ENCODE results near the gene WBP2. TPM values are rescaled to one million over a fixed set of nuclear protein-coding genes. Genes with fewer than 3 reads are reported as not detected.

WBP2 gene
- total and polyA plus RNA-seq, 2 of the 13 experiments (the other 11 are each of a cell fraction or from before 2014, with no cell fraction given): 29.2 to 29.5 TPM

DNA sequence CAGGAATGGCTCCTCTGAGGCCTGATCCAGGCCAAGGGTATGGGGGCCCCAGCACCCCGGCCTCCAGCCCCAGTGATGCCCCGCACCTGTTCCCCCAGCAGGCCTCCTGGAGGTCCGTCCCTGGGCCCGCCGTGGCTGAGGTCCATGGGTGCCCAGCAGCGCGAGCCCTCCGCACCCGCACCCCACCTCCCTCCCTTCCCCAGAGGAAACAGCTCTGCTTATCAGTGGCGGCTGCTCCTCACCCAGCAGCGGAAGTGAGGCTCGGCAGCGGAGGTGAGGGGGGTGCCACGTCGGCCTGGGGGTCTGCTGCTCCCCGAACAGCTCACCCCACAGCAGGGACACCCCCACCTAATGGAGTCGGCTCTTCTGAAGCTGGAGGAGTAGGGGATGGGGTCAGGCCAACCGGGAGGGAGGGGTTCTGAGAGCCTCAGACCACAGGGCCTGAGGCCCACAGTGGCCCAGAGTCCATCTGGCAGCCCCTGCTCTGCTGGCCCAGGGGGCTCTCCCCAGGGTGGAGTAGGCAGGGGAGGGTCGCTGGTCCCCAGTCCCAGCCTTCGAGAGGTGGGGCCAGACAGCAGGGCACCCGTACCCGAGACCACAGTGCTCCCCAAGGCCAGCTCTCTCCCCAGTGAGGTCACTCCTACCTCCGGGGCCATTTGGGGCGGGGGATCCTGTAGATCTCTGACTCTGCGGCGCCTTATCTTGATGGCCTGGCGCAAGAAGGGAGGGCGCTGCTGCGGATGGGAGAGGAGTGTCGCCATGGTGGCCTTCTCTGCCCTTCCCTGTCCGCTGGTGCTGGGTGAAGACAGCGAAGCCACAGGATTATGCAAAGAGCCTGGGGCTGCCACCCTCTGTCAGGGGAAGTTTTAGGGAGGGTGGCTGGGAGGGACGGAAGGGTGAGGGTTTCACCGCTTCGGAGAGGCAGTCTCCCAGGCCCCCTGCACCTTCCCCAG lies 11.3 kb downstream of the WBP2 start, which contains the start of gene UNC13D (continued):
- TF ChIP-seq, protein P1, sequence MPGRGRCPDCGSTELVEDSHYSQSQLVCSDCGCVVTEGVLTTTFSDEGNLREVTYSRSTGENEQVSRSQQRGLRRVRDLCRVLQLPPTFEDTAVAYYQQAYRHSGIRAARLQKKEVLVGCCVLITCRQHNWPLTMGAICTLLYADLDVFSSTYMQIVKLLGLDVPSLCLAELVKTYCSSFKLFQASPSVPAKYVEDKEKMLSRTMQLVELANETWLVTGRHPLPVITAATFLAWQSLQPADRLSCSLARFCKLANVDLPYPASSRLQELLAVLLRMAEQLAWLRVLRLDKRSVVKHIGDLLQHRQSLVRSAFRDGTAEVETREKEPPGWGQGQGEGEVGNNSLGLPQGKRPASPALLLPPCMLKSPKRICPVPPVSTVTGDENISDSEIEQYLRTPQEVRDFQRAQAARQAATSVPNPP (CRISPR knock-in tag; IDR thresholded peaks at IDR 0.05): no peak
- TF ChIP-seq ZNF614 (CRISPR knock-in tag; IDR thresholded peaks at IDR 0.05; ENCODE audit: borderline replicate concordance): peak; percentile 23; the same call in 1 of the 2 replicates
- TF ChIP-seq, protein P2, sequence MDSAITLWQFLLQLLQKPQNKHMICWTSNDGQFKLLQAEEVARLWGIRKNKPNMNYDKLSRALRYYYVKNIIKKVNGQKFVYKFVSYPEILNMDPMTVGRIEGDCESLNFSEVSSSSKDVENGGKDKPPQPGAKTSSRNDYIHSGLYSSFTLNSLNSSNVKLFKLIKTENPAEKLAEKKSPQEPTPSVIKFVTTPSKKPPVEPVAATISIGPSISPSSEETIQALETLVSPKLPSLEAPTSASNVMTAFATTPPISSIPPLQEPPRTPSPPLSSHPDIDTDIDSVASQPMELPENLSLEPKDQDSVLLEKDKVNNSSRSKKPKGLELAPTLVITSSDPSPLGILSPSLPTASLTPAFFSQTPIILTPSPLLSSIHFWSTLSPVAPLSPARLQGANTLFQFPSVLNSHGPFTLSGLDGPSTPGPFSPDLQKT (CRISPR knock-in tag; IDR thresholded peaks at IDR 0.05; ENCODE audit: borderline replicate concordance): no peak
- TF ChIP-seq, protein P3, sequence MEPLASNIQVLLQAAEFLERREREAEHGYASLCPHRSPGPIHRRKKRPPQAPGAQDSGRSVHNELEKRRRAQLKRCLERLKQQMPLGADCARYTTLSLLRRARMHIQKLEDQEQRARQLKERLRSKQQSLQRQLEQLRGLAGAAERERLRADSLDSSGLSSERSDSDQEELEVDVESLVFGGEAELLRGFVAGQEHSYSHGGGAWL (CRISPR knock-in tag; IDR thresholded peaks at IDR 0.05): no peak
- TF ChIP-seq ZSCAN9 (CRISPR knock-in tag; IDR thresholded peaks at IDR 0.05; ENCODE audit: borderline replicate concordance): 0 out of 2 replicates have a peak, but pooled peaks have one; percentile 6
- TF ChIP-seq, protein P4, sequence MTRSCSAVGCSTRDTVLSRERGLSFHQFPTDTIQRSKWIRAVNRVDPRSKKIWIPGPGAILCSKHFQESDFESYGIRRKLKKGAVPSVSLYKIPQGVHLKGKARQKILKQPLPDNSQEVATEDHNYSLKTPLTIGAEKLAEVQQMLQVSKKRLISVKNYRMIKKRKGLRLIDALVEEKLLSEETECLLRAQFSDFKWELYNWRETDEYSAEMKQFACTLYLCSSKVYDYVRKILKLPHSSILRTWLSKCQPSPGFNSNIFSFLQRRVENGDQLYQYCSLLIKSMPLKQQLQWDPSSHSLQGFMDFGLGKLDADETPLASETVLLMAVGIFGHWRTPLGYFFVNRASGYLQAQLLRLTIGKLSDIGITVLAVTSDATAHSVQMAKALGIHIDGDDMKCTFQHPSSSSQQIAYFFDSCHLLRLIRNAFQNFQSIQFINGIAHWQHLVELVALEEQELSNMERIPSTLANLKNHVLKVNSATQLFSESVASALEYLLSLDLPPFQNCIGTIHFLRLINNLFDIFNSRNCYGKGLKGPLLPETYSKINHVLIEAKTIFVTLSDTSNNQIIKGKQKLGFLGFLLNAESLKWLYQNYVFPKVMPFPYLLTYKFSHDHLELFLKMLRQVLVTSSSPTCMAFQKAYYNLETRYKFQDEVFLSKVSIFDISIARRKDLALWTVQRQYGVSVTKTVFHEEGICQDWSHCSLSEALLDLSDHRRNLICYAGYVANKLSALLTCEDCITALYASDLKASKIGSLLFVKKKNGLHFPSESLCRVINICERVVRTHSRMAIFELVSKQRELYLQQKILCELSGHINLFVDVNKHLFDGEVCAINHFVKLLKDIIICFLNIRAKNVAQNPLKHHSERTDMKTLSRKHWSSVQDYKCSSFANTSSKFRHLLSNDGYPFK (CRISPR knock-in tag; IDR thresholded peaks at IDR 0.05; ENCODE audit: borderline replicate concordance): peak; percentile 73; the same call in 1 of the 2 replicates
- peak; percentile 14; the same call in 1 of the 2 replicates for TF ChIP-seq ZNF331 (CRISPR knock-in tag; IDR thresholded peaks at IDR 0.05)
- peak; percentile 90 for TF ChIP-seq ZNF891 (CRISPR knock-in tag; IDR thresholded peaks at IDR 0.05)
- no peak for TF ChIP-seq ASH2L (IDR thresholded peaks at IDR 0.05; ENCODE audit: insufficient read length, low read depth, low read length)
- TF ChIP-seq ZNF839 (CRISPR knock-in tag; IDR thresholded peaks at IDR 0.05; ENCODE audit: borderline replicate concordance): peak; percentile 55; the same call in 1 of the 2 replicates
- TF ChIP-seq, protein P5, sequence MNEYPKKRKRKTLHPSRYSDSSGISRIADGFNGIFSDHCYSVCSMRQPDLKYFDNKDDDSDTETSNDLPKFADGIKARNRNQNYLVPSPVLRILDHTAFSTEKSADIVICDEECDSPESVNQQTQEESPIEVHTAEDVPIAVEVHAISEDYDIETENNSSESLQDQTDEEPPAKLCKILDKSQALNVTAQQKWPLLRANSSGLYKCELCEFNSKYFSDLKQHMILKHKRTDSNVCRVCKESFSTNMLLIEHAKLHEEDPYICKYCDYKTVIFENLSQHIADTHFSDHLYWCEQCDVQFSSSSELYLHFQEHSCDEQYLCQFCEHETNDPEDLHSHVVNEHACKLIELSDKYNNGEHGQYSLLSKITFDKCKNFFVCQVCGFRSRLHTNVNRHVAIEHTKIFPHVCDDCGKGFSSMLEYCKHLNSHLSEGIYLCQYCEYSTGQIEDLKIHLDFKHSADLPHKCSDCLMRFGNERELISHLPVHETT (CRISPR knock-in tag; conservative IDR thresholded peaks at IDR 0.05): no peak
- no peak for TF ChIP-seq ZNF558 (CRISPR knock-in tag; IDR thresholded peaks at IDR 0.05; ENCODE audit: borderline replicate concordance)
- peak; percentile 13; the same call in 1 of the 2 replicates for TF ChIP-seq HES4 (CRISPR knock-in tag; IDR thresholded peaks at IDR 0.05; ENCODE audit: borderline replicate concordance)
- 0 out of 2 replicates have a peak, but pooled peaks have one; percentile 58 for TF ChIP-seq ZNF766 (CRISPR knock-in tag; IDR thresholded peaks at IDR 0.05; ENCODE audit: borderline replicate concordance)
- TF ChIP-seq, protein P6, sequence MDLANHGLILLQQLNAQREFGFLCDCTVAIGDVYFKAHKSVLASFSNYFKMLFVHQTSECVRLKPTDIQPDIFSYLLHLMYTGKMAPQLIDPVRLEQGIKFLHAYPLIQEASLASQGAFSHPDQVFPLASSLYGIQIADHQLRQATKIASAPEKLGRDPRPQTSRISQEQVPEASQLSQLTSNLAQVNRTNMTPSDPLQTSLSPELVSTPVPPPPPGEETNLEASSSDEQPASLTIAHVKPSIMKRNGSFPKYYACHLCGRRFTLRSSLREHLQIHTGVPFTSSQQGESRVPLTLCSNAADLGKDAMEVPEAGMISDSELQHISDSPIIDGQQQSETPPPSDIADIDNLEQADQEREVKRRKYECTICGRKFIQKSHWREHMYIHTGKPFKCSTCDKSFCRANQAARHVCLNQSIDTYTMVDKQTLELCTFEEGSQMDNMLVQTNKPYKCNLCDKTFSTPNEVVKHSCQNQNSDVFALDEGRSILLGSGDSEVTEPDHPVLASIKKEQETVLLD (CRISPR knock-in tag; IDR thresholded peaks at IDR 0.05; ENCODE audit: low read depth): no peak
- peak; percentile 28; the same call in 1 of the 2 replicates for TF ChIP-seq KAT8 (CRISPR knock-in tag; IDR thresholded peaks at IDR 0.05)

Measured in HepG2 (cell line).